BJ (cell line): Measurements from ENCODE around the gene GOLT1A. TPM values are rescaled to one million over a fixed set of nuclear protein-coding genes. Genes with fewer than 3 reads are reported as not detected.

Experiments
- CTCF ChIA-PET: fragments of 350-600 bp; formaldehyde crosslinking; extraction: SDS; loops from one replicate; lab custom pipeline; 2021; ENCODE audit warnings: antibody characterized with exemption, inconsistent platforms; lab: Yijun Ruan, JAX
- POLR2A ChIA-PET: fragments of 300-600 bp; sonication (Branson Sonifier 250); formaldehyde crosslinking; extraction: SDS; loops from one replicate; lab custom pipeline; 2021; ENCODE audit warnings: antibody characterized with exemption; lab: Charles Lee
- DNase-seq: peaks from one replicate; pipeline ENCODE4 v3.0.0-alpha.2; 2011; ENCODE audit warnings: low read depth
- H3K27me3 ChIP-seq: 2 replicates; pipeline ENCODE4 v1.6.0; 2011; ENCODE audit warnings: low read length; ENCODE audit not compliant: control insufficient read depth, insufficient read depth
- H3K36me3 ChIP-seq: 2 replicates; pipeline ENCODE4 v1.5.1; 2011; ENCODE audit warnings: low read length; ENCODE audit not compliant: control insufficient read depth, insufficient read depth
- H3K4me3 ChIP-seq: 2 replicates; pipeline ENCODE4 v1.5.1; 2011; ENCODE audit warnings: low read depth, mild to moderate bottlenecking, control low read depth, low read length
- CTCF ChIP-seq: IDR thresholded peaks from 2 replicates; pipeline ENCODE4 v1.5.1; 2011; ENCODE audit warnings: low read depth, mild to moderate bottlenecking, control low read depth, inconsistent platforms, low read length, moderate library complexity; ENCODE audit not compliant: insufficient read depth
- polyA plus RNA-seq: library from polyadenylated mRNA; depleted of rRNA; stranded (reverse); fragments of >200 nt; gene quantifications from 2 replicates; pipeline ENCODE4 v1.2.3, GENCODE V29; 2011

The GOLT1A gene
- polyA plus RNA-seq, 1 experiment = 0.21 TPM

GRCh38 chr1:204222006-204222763 is 8.4 kb upstream of the GOLT1A start:
- DNase-seq = no peak
- Histone ChIP-seq H3K27me3 (no peaks in the 10 kb centered on the region), H3K36me3 (peaks cover 8% of the 10 kb centered on the region), H3K4me3 (no peak overlapping the region)
- ChIA-PET CTCF (interaction anchor here (1.3 kb wide), 2 partner anchors 15 to 138 kb away, joined by 3 to 6 read pairs; partner anchors contain the start of gene PLEKHA6), POLR2A (no interaction called here)
- no peak for TF ChIP-seq CTCF

GRCh38 chr1:204221271-204221670 is 7.5 kb upstream of the GOLT1A start:
- Histone ChIP-seq H3K36me3 (peaks cover 8% of the 10 kb centered on the region), H3K27me3 (no peaks in the 10 kb centered on the region), H3K4me3 (no peak overlapping the region)
- ChIA-PET CTCF (no interaction called here), POLR2A (no interaction called here)
- DNase-seq = no peak
- TF ChIP-seq CTCF = no peak

- Histone ChIP-seq H3K36me3 (peaks cover 8% of the 10 kb centered on the region), H3K4me3 (no peak overlapping the region), H3K27me3 (no peaks in the 10 kb centered on the region)
- no peak for DNase-seq
- no peak for TF ChIP-seq CTCF
- ChIA-PET POLR2A (no interaction called here), CTCF (interaction anchor here (0.6 to 1.9 kb wide), 5 partner anchors 13 to 144 kb away, joined by 3 to 7 read pairs (median 3); no protein-coding TSS in a partner anchor)
Measured at GRCh38 chr1:204219971-204220616, 6.3 kb upstream of the GOLT1A start.

GRCh38 chr1:204218552-204218951 is 4.8 kb upstream of the GOLT1A start:
- Histone ChIP-seq H3K36me3 (peaks cover 8% of the 10 kb centered on the region), H3K4me3 (no peak overlapping the region), H3K27me3 (no peaks in the 10 kb centered on the region)
- CTCF ChIA-PET = interaction anchor here (1.1 to 6.2 kb wide), 6 partner anchors 10 to 143 kb away, joined by 3 to 164 read pairs (median 6); partner anchors contain the start of gene PLEKHA6
- POLR2A ChIA-PET = no interaction called here
- TF ChIP-seq CTCF = no peak
- DNase-seq = no peak

GRCh38 chr1:204217648-204218000 is 3.8 kb upstream of the GOLT1A start:
- DNase-seq = no peak
- peaks cover 8% of the 10 kb centered on the region for H3K36me3 ChIP-seq
- TF ChIP-seq CTCF = no peak
- ChIA-PET POLR2A (no interaction called here), CTCF (interaction anchor here (1.5 to 6.2 kb wide), 3 partner anchors 12 to 144 kb away, joined by 4 to 164 read pairs (median 42); partner anchors contain the start of gene PLEKHA6)
- H3K27me3 ChIP-seq = no peaks in the 10 kb centered on the region
- no peak overlapping the region for H3K4me3 ChIP-seq
